GM12874 (cell line): ENCODE results near the gene ZNF70.

Source experiments
- CTCF ChIP-seq: IDR thresholded peaks from 2 replicates; pipeline ENCODE4 v1.5.1; 2011; ENCODE audit warnings: low read depth, mild to moderate bottlenecking, control low read depth, low read length, moderate library complexity; ENCODE audit not compliant: insufficient read depth

The ZNF70 gene

GRCh38 chr22:23753385-23753784, 2.5 kb upstream of the ZNF70 start:
- TF ChIP-seq CTCF, result no peak

GRCh38 chr22:23752750-23753149, 1.8 kb upstream of the ZNF70 start:
- no peak for TF ChIP-seq CTCF

GRCh38 chr22:23752090-23752691, 1.3 kb upstream of the ZNF70 start:
- TF ChIP-seq CTCF, result no peak

GRCh38 chr22:23751441-23751996, 607 bp upstream of the ZNF70 start:
- TF ChIP-seq CTCF, result no peak

GRCh38 chr22:23750367-23750713, 572 bp downstream of the ZNF70 start:
- TF ChIP-seq CTCF, result no peak

GRCh38 chr22:23749841-23750301, 1.0 kb downstream of the ZNF70 start:
- TF ChIP-seq CTCF, result no peak

- no peak for TF ChIP-seq CTCF
Observed at GRCh38 chr22:23745791-23746190, 5.1 kb downstream of the ZNF70 start.
